Esophagus squamous epithelium (tissue), 5 donors: ENCODE data around the gene ARF6. TPM values are rescaled to one million over a fixed set of nuclear protein-coding genes. Genes with fewer than 3 reads are reported as not detected.
A peak's percentile ranks its signal among the peaks of the same experiment; 100 is the strongest.
"Not testable (repeated sequence)": the region's sequence is repeated elsewhere in the genome, so short reads cannot be mapped to it uniquely, and the experiment has no call there.

Experiments used
- DNase-seq: peaks from one replicate; lab custom pipeline; 2025; lab: John Stamatoyannopoulos, UW
- H3K27ac ChIP-seq, 4 donors: fragments of 200-600 bp; sonication (generic); one replicate each; pipeline ENCODE4 v1.5.1; 2016 to 2019; ENCODE audit warnings: mild to moderate bottlenecking in 1 of 4
- H3K27me3 ChIP-seq, 4 donors: fragments of 200-600 bp; sonication (generic); 1 replicate in 3 of 4; 2 replicates in 1 of 4; pipeline versions ENCODE4 v1.5.1 to v1.6.0; 2017 to 2021; ENCODE audit warnings: antibody characterized with exemption in 1 of 4
- H3K36me3 ChIP-seq, 3 donors: fragments of 200-600 bp; sonication (generic); one replicate each; pipeline ENCODE4 v1.5.1; 2016 to 2019
- H3K4me1 ChIP-seq, 3 donors: fragments of 200-600 bp; sonication (generic); one replicate each; pipeline ENCODE4 v1.5.1; 2017 to 2019
- H3K4me3 ChIP-seq, 4 donors: fragments of 200-600 bp; sonication (generic); 1 replicate in 3 of 4; 2 replicates in 1 of 4; pipeline ENCODE4 v1.5.1; 2016 to 2019; ENCODE audit warnings: mild to moderate bottlenecking in 2 of 4, moderate library complexity in 1 of 4
- H3K9me3 ChIP-seq, 3 donors: fragments of 200-600 bp; sonication (generic); one replicate each; pipeline ENCODE4 v1.5.1; 2016 to 2019
- POLR2A ChIP-seq, 4 donors: fragments of 450-650 bp; IDR thresholded peaks; one replicate each; pipeline ENCODE4 v1.6.1; 2017; ENCODE audit warnings: antibody characterized with exemption in 4 of 4, mild to moderate bottlenecking in 4 of 4, moderate library complexity in 3 of 4
- WGBS, 2 donors: methylation state at CpG; one replicate each; pipeline ENCODE4 v1.1.5; 2018; 5-methylcytosine and 5-hydroxymethylcytosine counted together
- intact Hi-C: fragments of 100-400 bp; cut with DNase I; formaldehyde crosslinking; loops from one replicate; pipeline ENCODE4 v1.15.0; 2022
- total RNA-seq, 4 donors: library from RNA; depleted of rRNA; stranded (reverse); fragments of >200 nt; gene quantifications; one replicate each; pipeline ENCODE4 v1.1.0, GENCODE V29; 2016
- TF ChIP-seq, protein P1 (sequence below), 6 experiments: fragments of 450-650 bp in 4 of 6; fragments of 200-600 bp in 2 of 6; sonication (generic) in 2 of 6; IDR thresholded peaks; one replicate each; pipeline ENCODE4 v1.5.1; 2016 to 2019; ENCODE audit warnings: antibody characterized with exemption in 6 of 6, mild to moderate bottlenecking in 4 of 6, moderate library complexity in 4 of 6
- donor health status: DM: yes; HTN: yes; CAD: no.

The ARF6 gene
- total RNA-seq, 4 donors from 2014 or later = 109 to 156 (median 133) TPM

DNA sequence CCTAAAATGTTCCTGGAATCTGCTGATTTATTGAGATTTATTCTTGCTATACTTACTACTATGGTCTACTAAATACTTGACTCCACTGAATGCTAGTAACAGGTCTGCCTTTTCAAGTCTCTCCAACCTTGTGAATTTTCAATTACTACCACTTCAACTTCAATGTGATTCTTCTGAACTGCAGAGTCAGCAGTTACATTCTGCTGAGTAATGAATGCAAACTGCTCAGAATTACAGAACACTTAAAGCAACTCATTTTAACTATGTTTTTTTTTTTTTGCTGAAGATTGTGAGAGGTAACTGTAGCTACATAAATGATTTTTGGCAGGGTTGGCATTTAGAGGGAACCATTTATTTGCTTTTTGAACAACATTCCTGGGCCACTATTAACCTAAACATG lies 41.8 kb downstream of the ARF6 start:
- Histone ChIP-seq H3K36me3 (no peaks in the 10 kb centered on the region), H3K9me3 (peaks cover 0 to 5% (median 0%) of the 10 kb centered on the region in 3 donors), H3K4me3 (no peak overlapping the region), H3K4me1 (peaks cover 0 to 15% (median 5%) of the 10 kb centered on the region in 3 donors), H3K27me3 (no peaks in the 10 kb centered on the region), H3K27ac (no peak overlapping the region)
- DNase-seq = no peak
- TF ChIP-seq POLR2A (IDR thresholded peaks at IDR 0.05) = no peak
- TF ChIP-seq, protein P1, sequence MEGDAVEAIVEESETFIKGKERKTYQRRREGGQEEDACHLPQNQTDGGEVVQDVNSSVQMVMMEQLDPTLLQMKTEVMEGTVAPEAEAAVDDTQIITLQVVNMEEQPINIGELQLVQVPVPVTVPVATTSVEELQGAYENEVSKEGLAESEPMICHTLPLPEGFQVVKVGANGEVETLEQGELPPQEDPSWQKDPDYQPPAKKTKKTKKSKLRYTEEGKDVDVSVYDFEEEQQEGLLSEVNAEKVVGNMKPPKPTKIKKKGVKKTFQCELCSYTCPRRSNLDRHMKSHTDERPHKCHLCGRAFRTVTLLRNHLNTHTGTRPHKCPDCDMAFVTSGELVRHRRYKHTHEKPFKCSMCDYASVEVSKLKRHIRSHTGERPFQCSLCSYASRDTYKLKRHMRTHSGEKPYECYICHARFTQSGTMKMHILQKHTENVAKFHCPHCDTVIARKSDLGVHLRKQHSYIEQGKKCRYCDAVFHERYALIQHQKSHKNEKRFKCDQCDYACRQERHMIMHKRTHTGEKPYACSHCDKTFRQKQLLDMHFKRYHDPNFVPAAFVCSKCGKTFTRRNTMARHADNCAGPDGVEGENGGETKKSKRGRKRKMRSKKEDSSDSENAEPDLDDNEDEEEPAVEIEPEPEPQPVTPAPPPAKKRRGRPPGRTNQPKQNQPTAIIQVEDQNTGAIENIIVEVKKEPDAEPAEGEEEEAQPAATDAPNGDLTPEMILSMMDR (IDR thresholded peaks at IDR 0.05) = no peak
- intact Hi-C loops = no loop called here

DNA sequence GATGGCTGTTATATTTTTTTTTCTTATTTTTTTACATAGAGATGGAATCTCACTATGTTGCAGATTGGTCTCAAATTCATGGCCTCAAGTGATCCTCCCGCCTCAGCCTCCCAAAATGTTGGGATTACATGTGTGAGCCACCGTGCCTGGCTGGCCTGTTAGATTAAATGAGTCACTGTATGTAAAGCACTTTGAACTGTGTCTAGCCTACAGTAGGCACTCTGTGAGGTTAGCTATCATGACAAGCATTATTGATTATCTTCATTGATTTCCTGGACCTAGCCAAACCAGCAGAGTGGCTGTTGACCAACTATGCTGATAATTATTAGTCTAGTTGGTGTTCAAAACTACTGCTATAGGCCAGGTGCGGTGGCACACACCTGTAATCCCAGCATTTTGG lies 42.6 kb downstream of the ARF6 start:
- peaks cover 5 to 16% (median 6%) of the 10 kb centered on the region in 3 donors for H3K4me1 ChIP-seq
- H3K36me3 ChIP-seq = no peaks in the 10 kb centered on the region
- TF ChIP-seq, protein P1 (IDR thresholded peaks at IDR 0.05) = no peak
- no peak for TF ChIP-seq POLR2A (IDR thresholded peaks at IDR 0.05)
- 90 to 95% methylated on average over 2 to 3 of the region's 3 CpGs for WGBS, 2 donors
- H3K4me3 ChIP-seq = no peak overlapping the region
- no peak for DNase-seq
- peaks cover 0 to 5% (median 0%) of the 10 kb centered on the region in 3 donors for H3K9me3 ChIP-seq
- H3K27ac ChIP-seq = no peak overlapping the region
- no peaks in the 10 kb centered on the region for H3K27me3 ChIP-seq
- intact Hi-C loops = no loop called here

DNA sequence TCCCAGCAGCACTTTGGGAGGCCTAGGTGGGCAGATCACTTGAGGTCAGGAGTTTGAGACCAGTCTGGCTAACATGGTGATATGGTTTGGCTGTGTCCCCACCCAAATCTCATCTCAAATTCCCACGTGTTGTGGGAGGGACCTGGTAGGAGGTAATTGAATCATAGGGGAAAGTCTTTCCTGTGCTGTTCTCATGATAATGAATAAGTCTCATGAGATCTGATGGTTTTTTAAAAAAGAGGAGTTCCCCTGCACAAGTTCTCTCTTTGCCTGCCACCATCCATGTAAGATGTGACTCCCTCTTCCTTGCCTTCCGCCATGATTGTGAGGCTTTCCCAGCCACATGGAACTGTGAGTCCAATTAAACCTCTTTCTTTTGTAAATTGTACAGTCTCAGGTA lies 43.4 kb downstream of the ARF6 start:
- H3K4me3 ChIP-seq, H3K27ac ChIP-seq, H3K9me3 ChIP-seq, H3K27me3 ChIP-seq, H3K36me3 ChIP-seq, intact Hi-C loops, DNase-seq: not testable (repeated sequence)
- peaks cover 5 to 17% (median 10%) of the 10 kb centered on the region in 3 donors for H3K4me1 ChIP-seq
- 78 to 89% methylated on average over 2 of the region's 2 CpGs for WGBS, 2 donors

DNA sequence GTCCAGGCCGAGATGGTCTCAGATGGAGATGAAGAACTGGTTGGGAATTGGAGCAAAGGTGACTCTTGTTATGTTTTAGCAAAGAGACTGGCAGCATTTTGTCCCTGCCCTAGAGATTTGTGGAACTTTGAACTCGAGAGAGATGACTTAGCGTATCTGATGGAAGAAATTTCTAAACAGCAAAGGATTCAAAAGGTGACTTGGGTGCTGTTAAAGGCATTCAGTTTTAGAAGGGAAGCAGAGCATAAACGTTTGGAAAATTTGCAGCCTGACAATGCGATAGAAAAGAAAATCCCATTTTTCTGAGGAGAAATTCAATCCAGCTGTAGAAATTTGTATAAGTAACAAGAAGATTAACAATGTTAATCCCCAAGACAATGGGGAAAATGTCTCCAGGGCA lies 44.0 kb downstream of the ARF6 start:
- H3K27me3 ChIP-seq, H3K9me3 ChIP-seq, intact Hi-C loops, H3K4me3 ChIP-seq, DNase-seq, H3K36me3 ChIP-seq, H3K27ac ChIP-seq: not testable (repeated sequence)
- peaks cover 5 to 24% (median 10%) of the 10 kb centered on the region in 3 donors for H3K4me1 ChIP-seq
- WGBS, 2 donors = 82% methylated on average over 5 of the region's 5 CpGs

DNA sequence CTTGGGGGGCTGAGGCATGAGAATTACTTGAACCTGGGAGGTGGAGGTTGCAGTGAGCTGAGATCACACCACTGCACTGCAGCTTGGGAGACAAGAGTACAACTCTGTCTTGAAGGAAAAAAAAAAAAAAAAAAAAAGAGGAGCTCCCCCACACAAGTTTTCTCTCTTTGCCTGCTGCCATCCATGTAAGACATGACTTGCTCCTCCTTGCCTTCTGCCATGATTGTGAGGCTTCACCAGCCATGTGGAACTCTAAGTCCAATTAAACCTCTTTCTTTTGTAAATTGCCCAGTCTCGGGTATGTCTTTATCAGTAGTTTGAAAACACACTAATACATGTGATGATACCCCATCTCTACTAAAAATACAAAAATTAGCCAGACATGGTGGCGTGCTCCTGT lies 46.3 kb downstream of the ARF6 start:
- not testable (repeated sequence) for DNase-seq

DNA sequence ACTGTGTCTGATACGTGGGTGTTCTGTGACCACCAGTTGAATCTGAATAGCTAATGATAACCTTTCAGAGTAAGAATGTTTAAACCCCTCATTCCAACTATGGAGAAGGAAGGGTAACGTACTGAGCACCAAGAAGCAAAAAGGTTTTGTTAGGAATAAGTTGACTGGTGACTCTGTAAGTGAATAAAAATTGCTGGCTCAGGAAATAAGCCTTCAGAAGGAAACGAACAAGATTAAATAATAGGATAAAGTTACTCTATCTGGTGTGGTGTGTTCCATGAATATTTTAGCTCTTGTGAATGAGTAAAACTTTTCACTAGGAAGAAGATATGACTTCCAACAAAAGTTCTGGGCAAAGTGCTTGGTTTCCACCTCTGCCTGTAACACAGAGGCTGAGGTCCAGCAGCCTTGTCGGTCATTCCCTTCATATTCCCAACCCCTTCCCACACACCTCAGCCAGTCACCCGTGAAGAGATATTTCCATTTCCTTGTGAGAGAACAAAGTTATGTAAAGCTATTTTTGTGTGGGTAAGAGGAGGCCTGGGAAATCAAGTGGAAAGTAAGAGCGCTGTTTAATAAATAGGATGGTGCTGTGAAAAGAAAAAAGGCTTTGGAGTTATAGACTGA lies 47.1 kb downstream of the ARF6 start:
- no peak for TF ChIP-seq POLR2A (IDR thresholded peaks at IDR 0.05)
- TF ChIP-seq, protein P1 (IDR thresholded peaks at IDR 0.05) = no peak
- intact Hi-C loops = no loop called here
- Histone ChIP-seq H3K4me1 (peaks cover under 1 to 34% (median 10%) of the 10 kb centered on the region in 3 donors), H3K27ac (peak overlapping the region in 3 of 4 donors; percentile 51 to 67 (median 54)), H3K27me3 (no peaks in the 10 kb centered on the region), H3K9me3 (peaks cover 0 to 5% (median 0%) of the 10 kb centered on the region in 3 donors), H3K36me3 (no peaks in the 10 kb centered on the region), H3K4me3 (no peak overlapping the region)
- DNase-seq = no peak
- 61 to 80% methylated on average over 6 of the region's 6 CpGs for WGBS, 2 donors

More for the DNA sequence above, 46.3 kb downstream of the ARF6 start:
- H3K27me3 ChIP-seq, H3K36me3 ChIP-seq, H3K9me3 ChIP-seq, H3K4me3 ChIP-seq, H3K27ac ChIP-seq, intact Hi-C loops: not testable (repeated sequence)
- WGBS, 2 donors = 95 to 100% methylated on average over 2 of the region's 2 CpGs
- peaks cover 5 to 29% (median 10%) of the 10 kb centered on the region in 3 donors for H3K4me1 ChIP-seq
